Pancreas (tissue), 10 donors: Measurements from ENCODE around the gene GDF2. TPM values are rescaled to one million over a fixed set of nuclear protein-coding genes. Genes with fewer than 3 reads are reported as not detected.

Experiments
- ATAC-seq, 4 donors: fragments of 200-7000 bp; cut with Tn5 transposase; one replicate each; pipeline versions ENCODE4 v1.8.0 to v1.9.1; 2020; ENCODE audit warnings: mild to moderate bottlenecking in 4 of 4, moderate library complexity in 4 of 4
- DNase-seq, 6 donors: peaks; one replicate each; pipeline ENCODE4 v3.0.0-alpha.2; 2020
- FAIRE-seq: peaks from 2 replicates; lab custom pipeline; 2012; peaks lifted over from hg19 to GRCh38; lab: Jason Lieb, UNC
- H3K27ac ChIP-seq, 4 donors: fragments of 200-600 bp; sonication (generic); 1 replicate in 3 of 4; 2 replicates in 1 of 4; pipeline versions ENCODE4 v1.5.0 to v1.8.0; 2020
- H3K27me3 ChIP-seq, 4 donors: fragments of 200-600 bp; one replicate each; pipeline ENCODE4 v1.8.0; 2021
- H3K36me3 ChIP-seq, 3 donors: fragments of 200-600 bp; sonication (generic) in 1 of 3; one replicate each; pipeline versions ENCODE4 v1.5.0 to v1.8.0; 2020 to 2021
- H3K4me1 ChIP-seq, 3 donors: fragments of 200-600 bp; one replicate each; pipeline ENCODE4 v1.8.0; 2021
- H3K4me3 ChIP-seq, 4 donors: fragments of 200-600 bp; sonication (generic) in 2 of 4; one replicate each; pipeline versions ENCODE4 v1.5.0 to v1.8.0; 2020 to 2021
- H3K9me3 ChIP-seq, 4 donors: fragments of 200-600 bp; one replicate each; pipeline ENCODE4 v1.8.0; 2021
- CTCF ChIP-seq, 4 donors: fragments of 200-600 bp; sonication (generic) in 3 of 4; IDR thresholded peaks; one replicate each; pipeline versions ENCODE4 v1.5.0 to v1.8.0; 2021; ENCODE audit warnings: antibody characterized with exemption in 4 of 4
- WGBS, 2 donors: extraction: QIAGEN DNeasy Blood & Tissue Kit; methylation state at CpG; one replicate each; pipeline ENCODE4 v1.1.7; 2013; 5-methylcytosine and 5-hydroxymethylcytosine counted together
- intact Hi-C, 3 donors: fragments of 100-400 bp; cut with DNase I; formaldehyde crosslinking; loops; one replicate each; pipeline versions ENCODE4 v1.11.1 to v1.14.2; 2022
- polyA plus RNA-seq, 2 donors: library from polyadenylated mRNA; stranded (reverse); fragments of 200-250 nt; gene quantifications; one replicate each; pipeline ENCODE4 v1.2.3, GENCODE V29; 2013
- total RNA-seq, 6 donors: library from RNA; stranded (reverse); fragmentation: NEBNext Ultra II Directional in 4 of 6; extraction: Animal tissue kit (Norgen Biotek cat#: 25700) in 4 of 6; gene quantifications; one replicate each; pipeline versions ENCODE4 v1.2.1 to v1.2.4, GENCODE V29; 2021 to 2023
- donor health status: healthy with polysubstance abuse.
- donor health status: DM: no; HTN: no; CAD: no; lungs with moderate emphysema.
- donor health status: DM: no; HTN: no; CAD: no.
- donor health status: control.
- donor health status: control.
- donor health status: Bipolar disorder and iron deficiency.
- donor health status: DM: yes; HTN: yes; CAD: no.
- donor health status: DM: no; HTN: no; CAD: no.
- donor health status: DM: no; HTN: no; CAD: no.
- donor health status: DM: yes; HTN: yes; CAD: no.

The GDF2 gene
- total and polyA plus RNA-seq, 8 donors: not detected

DNA sequence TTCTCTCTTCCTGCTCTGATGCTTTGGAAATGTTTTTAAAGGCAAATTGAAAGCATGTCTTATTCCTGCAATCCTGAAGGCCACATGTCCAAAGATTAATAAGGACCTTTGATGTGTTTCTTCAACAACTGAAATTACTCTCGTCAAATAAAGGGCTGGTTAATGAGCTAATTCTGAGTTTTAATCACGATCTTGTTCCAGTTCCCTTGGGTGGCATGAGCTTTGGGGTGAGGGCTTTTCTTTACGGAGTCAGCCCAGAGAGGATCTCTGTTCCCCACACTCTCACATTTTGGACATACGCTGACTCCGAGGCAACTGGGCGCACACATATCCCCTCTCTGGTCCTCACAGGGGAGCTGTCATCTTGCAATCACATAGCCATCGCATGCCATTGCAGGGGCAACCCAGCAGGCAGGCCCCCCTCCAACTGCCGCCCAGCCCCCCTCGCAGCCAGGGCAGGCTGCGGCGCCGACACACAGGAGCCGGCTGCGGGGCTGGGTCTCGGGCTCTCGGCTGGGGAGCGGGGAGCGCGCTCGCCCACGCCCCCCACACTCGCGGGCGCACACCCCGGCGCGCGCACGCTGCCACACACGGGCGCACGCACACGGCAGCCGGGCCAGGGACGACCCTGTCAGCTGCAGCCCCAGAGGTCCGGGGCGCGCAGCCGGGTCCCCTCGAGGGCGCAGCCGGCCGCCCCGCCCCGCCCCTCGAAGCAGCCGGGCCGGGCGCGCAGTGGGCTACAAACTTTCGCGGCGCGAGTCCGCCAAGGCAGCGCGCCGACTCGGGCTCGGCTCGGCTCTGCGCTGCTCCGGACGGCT, 22.4 kb upstream of the GDF2 start, which contains the start of gene GDF10:
TSS of gene GDF10 (plus strand) at position 587 of the 818 bp plus-strand sequence. CDS start 455 bp downstream, outside the sequence.
- no peak for TF ChIP-seq CTCF (IDR thresholded peaks at IDR 0.05)
- Histone ChIP-seq H3K36me3 (no peaks in the 10 kb centered on the region), H3K4me1 (peaks cover 0 to 11% (median 9%) of the 10 kb centered on the region in 3 donors), H3K27me3 (no peaks in the 10 kb centered on the region), H3K27ac (peak within 1 kb of the TSS; percentile 19 to 58 (median 38)), H3K4me3 (peak within 1 kb of the TSS; percentile 40 to 64 (median 62)), H3K9me3 (no peaks in the 10 kb centered on the region)
- ATAC-seq: peak in 3 of 4 donors; percentile 7 to 51 (median 22)
- intact Hi-C loops: no loop called here
- FAIRE-seq: no peak
- DNase-seq: peak in 1 of 6 donors; percentile 59
- WGBS, 2 donors: 2% methylated on average over 32 to 64 of the region's 64 CpGs

GRCh38 chr10:47300429-47300931, 21.8 kb upstream of the GDF2 start:
- peak overlapping the region; percentile 19 to 58 (median 38) for H3K27ac ChIP-seq
- FAIRE-seq: no peak
- intact Hi-C loops: no loop called here
- no peaks in the 10 kb centered on the region for H3K27me3 ChIP-seq
- peaks cover 6 to 17% (median 11%) of the 10 kb centered on the region in 3 donors for H3K4me1 ChIP-seq
- WGBS, 2 donors: 0 to 2% methylated on average over 38 to 57 of the region's 57 CpGs
- H3K9me3 ChIP-seq: no peaks in the 10 kb centered on the region
- no peaks in the 10 kb centered on the region for H3K36me3 ChIP-seq
- H3K4me3 ChIP-seq: peak overlapping the region; percentile 40 to 64 (median 62)
- peak in 4 of 6 donors; percentile 46 to 86 (median 70) for DNase-seq
- no peak for TF ChIP-seq CTCF (IDR thresholded peaks at IDR 0.05)
- ATAC-seq: peak; percentile 53 to 79 (median 70)

GRCh38 chr10:47301833-47302232, 20.4 kb upstream of the GDF2 start:
- Histone ChIP-seq H3K27me3 (no peaks in the 10 kb centered on the region), H3K27ac (peak overlapping the region in 2 of 4 donors; percentile 16 to 42), H3K36me3 (no peaks in the 10 kb centered on the region), H3K9me3 (no peaks in the 10 kb centered on the region), H3K4me3 (peak overlapping the region in 3 of 4 donors; percentile 61 to 64 (median 63)), H3K4me1 (peaks cover 8 to 27% (median 25%) of the 10 kb centered on the region in 3 donors)
- 16 to 25% methylated on average over 2 of the region's 2 CpGs for WGBS, 2 donors
- DNase-seq (peak in 4 of 6 donors; percentile 51 to 67 (median 62)), ATAC-seq (peak; percentile 6 to 37 (median 22)), FAIRE-seq (no peak)
- TF ChIP-seq CTCF (IDR thresholded peaks at IDR 0.05): no peak
- intact Hi-C loops: no loop called here

GRCh38 chr10:47303105-47303504, 19.1 kb upstream of the GDF2 start:
- no peak for DNase-seq
- intact Hi-C loops: no loop called here
- Histone ChIP-seq H3K27me3 (no peaks in the 10 kb centered on the region), H3K4me3 (no peak overlapping the region), H3K27ac (no peak overlapping the region), H3K4me1 (peaks cover 8 to 35% (median 32%) of the 10 kb centered on the region in 3 donors), H3K9me3 (no peaks in the 10 kb centered on the region), H3K36me3 (no peaks in the 10 kb centered on the region)
- ATAC-seq: no peak
- FAIRE-seq: no peak
- TF ChIP-seq CTCF (IDR thresholded peaks at IDR 0.05): no peak
- WGBS, 2 donors: 73 to 74% methylated on average over 7 of the region's 7 CpGs
